ENCODE results near the gene RAB40C.

Gene RAB40C

DNA sequence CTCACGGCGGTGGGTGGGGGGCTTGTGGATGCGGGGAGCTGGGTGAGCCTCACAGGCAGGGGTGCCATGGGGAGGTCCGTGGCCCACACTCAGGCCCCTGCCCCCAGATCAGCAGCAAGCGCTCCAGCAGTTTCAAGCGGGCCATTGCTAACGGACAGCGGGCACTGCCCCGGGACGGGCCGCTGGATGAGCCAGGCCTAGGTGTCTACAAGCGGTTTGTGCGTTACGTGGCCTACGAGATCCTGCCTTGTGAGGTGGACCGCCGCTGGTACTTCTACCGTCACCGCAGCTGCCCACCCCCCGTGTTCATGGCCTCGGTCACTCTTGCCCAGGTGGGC lies 86.7 kb downstream of the RAB40C start:
- DNase-seq (ENCODE audit: low spot score) = no peak
- peaks cover 4% of the 10 kb centered on the region for H3K4me1 Mint-ChIP-seq (ENCODE audit: low read depth)
- peaks cover 8% of the 10 kb centered on the region for H3K36me3 Mint-ChIP-seq (ENCODE audit: low read depth)
- H3K27me3 Mint-ChIP-seq (ENCODE audit: low read depth) = peaks cover 4% of the 10 kb centered on the region
- H3K9me3 Mint-ChIP-seq = no peaks in the 10 kb centered on the region
- no peak overlapping the region for H3K27ac Mint-ChIP-seq
- no peak overlapping the region for H3K4me3 Mint-ChIP-seq

GRCh38 chr16:676913-677312 lies 87.0 kb downstream of the RAB40C start:
- Mint-ChIP-seq H3K4me3 (no peak overlapping the region), H3K27ac (no peak overlapping the region), H3K36me3 (ENCODE audit: low read depth) (peaks cover 12% of the 10 kb centered on the region), H3K27me3 (ENCODE audit: low read depth) (peaks cover 4% of the 10 kb centered on the region), H3K9me3 (no peaks in the 10 kb centered on the region), H3K4me1 (ENCODE audit: low read depth) (peaks cover 4% of the 10 kb centered on the region)
- no peak for DNase-seq (ENCODE audit: low spot score)

DNA sequence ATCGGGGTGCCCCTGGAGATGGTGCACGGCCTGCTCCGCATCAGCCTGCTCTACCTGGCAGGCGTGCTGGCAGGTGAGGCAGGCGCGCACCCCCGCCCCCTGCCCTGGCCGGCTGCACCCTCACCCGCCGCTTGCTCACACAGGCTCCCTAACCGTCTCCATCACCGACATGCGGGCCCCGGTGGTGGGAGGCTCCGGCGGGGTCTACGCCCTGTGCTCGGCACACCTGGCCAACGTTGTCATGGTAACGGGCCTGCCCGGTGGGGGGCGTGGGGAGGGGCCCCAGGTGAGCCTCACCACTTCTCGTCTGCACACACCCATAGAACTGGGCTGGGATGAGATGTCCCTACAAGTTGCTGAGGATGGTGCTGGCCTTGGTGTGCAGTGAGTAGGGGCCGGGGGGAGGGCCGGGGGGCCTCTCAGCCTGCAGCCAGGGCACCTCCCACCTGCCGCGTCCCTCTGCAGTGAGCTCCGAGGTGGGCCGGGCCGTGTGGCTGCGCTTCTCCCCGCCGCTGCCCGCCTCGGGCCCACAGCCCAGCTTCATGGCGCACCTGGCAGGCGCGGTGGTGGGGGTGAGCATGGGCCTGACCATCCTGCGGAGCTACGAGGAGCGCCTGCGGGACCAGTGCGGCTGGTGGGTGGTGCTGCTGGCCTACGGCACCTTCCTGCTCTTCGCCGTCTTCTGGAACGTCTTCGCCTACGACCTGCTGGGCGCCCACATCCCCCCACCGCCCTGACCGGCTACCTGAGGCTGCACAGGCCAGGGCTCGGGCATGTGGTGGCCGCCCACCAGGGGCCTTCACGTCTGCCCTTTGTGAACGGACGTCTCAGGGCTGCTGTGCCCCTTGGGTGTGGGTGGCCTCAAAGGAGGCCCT lies 87.7 kb downstream of the RAB40C start:
- Mint-ChIP-seq H3K27ac (no peak overlapping the region), H3K9me3 (no peaks in the 10 kb centered on the region), H3K27me3 (ENCODE audit: low read depth) (peaks cover 4% of the 10 kb centered on the region), H3K4me1 (ENCODE audit: low read depth) (peaks cover 8% of the 10 kb centered on the region), H3K36me3 (ENCODE audit: low read depth) (peaks cover 17% of the 10 kb centered on the region), H3K4me3 (no peak overlapping the region)
- DNase-seq (ENCODE audit: low spot score) = no peak

GRCh38 chr16:678209-678857 lies 88.5 kb downstream of the RAB40C start:
- Mint-ChIP-seq H3K4me1 (ENCODE audit: low read depth) (peaks cover 9% of the 10 kb centered on the region), H3K4me3 (no peak overlapping the region), H3K27ac (no peak overlapping the region)

More at GRCh38 chr16:678209-678857, 88.5 kb downstream of the RAB40C start:
- no peaks in the 10 kb centered on the region for H3K9me3 Mint-ChIP-seq
- DNase-seq (ENCODE audit: low spot score) = no peak
- H3K27me3 Mint-ChIP-seq (ENCODE audit: low read depth) = peaks cover 4% of the 10 kb centered on the region
- peaks cover 15% of the 10 kb centered on the region for H3K36me3 Mint-ChIP-seq (ENCODE audit: low read depth)
